GM19467 (cell line): ENCODE measurements around the gene LMX1B.
"Not testable (repeated sequence)": the region's sequence is repeated elsewhere in the genome, so short reads cannot be mapped to it uniquely, and the experiment has no call there.

ENCODE experiments used
- ATAC-seq: cut with Tn5 transposase; IDR thresholded peaks from one replicate; pipeline ENCODE4 v1.9.1; 2021; ENCODE audit warnings: mild to moderate bottlenecking, moderate library complexity; ENCODE audit not compliant: unreplicated experiment

Gene LMX1B

GRCh38 chr9:126705767-126706697 is 92.3 kb downstream of the LMX1B start:
- no peak for ATAC-seq

GRCh38 chr9:126706698-126707053 is 92.9 kb downstream of the LMX1B start:
- no peak for ATAC-seq

GRCh38 chr9:126707083-126707482 is 93.4 kb downstream of the LMX1B start:
- no peak for ATAC-seq

- not testable (repeated sequence) for ATAC-seq
Measured at GRCh38 chr9:126707712-126708111, 94.0 kb downstream of the LMX1B start.

- no peak for ATAC-seq
Measured at GRCh38 chr9:126708178-126708577, 94.5 kb downstream of the LMX1B start.

GRCh38 chr9:126709241-126709640 is 95.5 kb downstream of the LMX1B start:
- ATAC-seq, result no peak

GRCh38 chr9:126715382-126715781 is 101.7 kb downstream of the LMX1B start:
- no peak for ATAC-seq

- ATAC-seq, result not testable (repeated sequence)
Measured at GRCh38 chr9:126717441-126717840, 103.7 kb downstream of the LMX1B start.

- no peak for ATAC-seq
Measured at GRCh38 chr9:126719618-126720031, 105.9 kb downstream of the LMX1B start.

- ATAC-seq, result no peak
Measured at GRCh38 chr9:126720036-126720435, 106.3 kb downstream of the LMX1B start.

- ATAC-seq, result no peak
Measured at GRCh38 chr9:126720661-126721563, 107.2 kb downstream of the LMX1B start.

GRCh38 chr9:126721564-126721981 is 107.8 kb downstream of the LMX1B start:
- ATAC-seq, result no peak

GRCh38 chr9:126722252-126722921 is 108.7 kb downstream of the LMX1B start:
- ATAC-seq, result peak; percentile 70

GRCh38 chr9:126722922-126723806 is 109.4 kb downstream of the LMX1B start:
- ATAC-seq, result peak; percentile 31

- no peak for ATAC-seq
Measured at GRCh38 chr9:126723807-126724172, 110.1 kb downstream of the LMX1B start.

GRCh38 chr9:126724226-126724625 is 110.5 kb downstream of the LMX1B start:
- no peak for ATAC-seq

- not testable (repeated sequence) for ATAC-seq
Measured at GRCh38 chr9:126725485-126725884, 111.8 kb downstream of the LMX1B start.

- ATAC-seq, result not testable (repeated sequence)
Measured at GRCh38 chr9:126728210-126728609, 114.5 kb downstream of the LMX1B start.

- not testable (repeated sequence) for ATAC-seq
Measured at GRCh38 chr9:126730592-126730991, 116.9 kb downstream of the LMX1B start.

GRCh38 chr9:126733005-126733404 is 119.3 kb downstream of the LMX1B start:
- ATAC-seq, result no peak
